Lower lobe of right lung (tissue), 2 donors: ENCODE results near the gene CCR3. TPM values are rescaled to one million over a fixed set of nuclear protein-coding genes. Genes with fewer than 3 reads are reported as not detected.
"Not testable (repeated sequence)": the region's sequence is repeated elsewhere in the genome, so short reads cannot be mapped to it uniquely, and the experiment has no call there.

Experiments used
- ATAC-seq, 2 donors: fragments of 200-7000 bp; cut with Tn5 transposase; one replicate each; pipeline ENCODE4 v1.9.1; 2020 to 2022; ENCODE audit warnings: mild to moderate bottlenecking in 2 of 2, moderate library complexity in 2 of 2
- DNase-seq: peaks from one replicate; pipeline ENCODE4 v3.0.0-alpha.2; 2020
- H3K27ac ChIP-seq: fragments of 200-600 bp; one replicate; pipeline ENCODE4 v1.8.0; 2022
- H3K27me3 ChIP-seq: fragments of 200-600 bp; one replicate; pipeline ENCODE4 v1.8.0; 2022; ENCODE audit warnings: low read depth
- H3K36me3 ChIP-seq: fragments of 200-600 bp; one replicate; pipeline ENCODE4 v1.8.0; 2022; ENCODE audit warnings: mild to moderate bottlenecking
- H3K4me1 ChIP-seq: fragments of 200-600 bp; one replicate; pipeline ENCODE4 v1.8.0; 2022
- H3K4me3 ChIP-seq: fragments of 200-600 bp; one replicate; pipeline ENCODE4 v1.8.0; 2022; ENCODE audit warnings: mild to moderate bottlenecking
- H3K9me3 ChIP-seq: fragments of 200-600 bp; one replicate; pipeline ENCODE4 v1.8.0; 2022
- CTCF ChIP-seq: fragments of 200-600 bp; IDR thresholded peaks from one replicate; pipeline ENCODE4 v1.8.0; 2022; ENCODE audit warnings: antibody characterized with exemption, mild to moderate bottlenecking
- intact Hi-C: fragments of 100-400 bp; cut with DNase I; formaldehyde crosslinking; loops from one replicate; pipeline ENCODE4 v1.11.0; 2022
- total RNA-seq: library from RNA; stranded (reverse); fragmentation: NEBNext Ultra II Directional; extraction: Animal tissue kit (Norgen Biotek cat#: 25700); gene quantifications from one replicate; pipeline ENCODE4 v1.2.1, GENCODE V29; 2021
- donor health status: DM: no; HTN: yes; CAD: no; lungs with severe emphysema.

Gene CCR3
- total RNA-seq, 1 donor from 2014 or later, result not detected

GRCh38 chr3:46206282-46207015 is 35.8 kb upstream of the CCR3 start:
- DNase-seq, result no peak
- H3K4me3 ChIP-seq, result peak overlapping the region; percentile 50
- H3K4me1 ChIP-seq, result peaks cover 26% of the 10 kb centered on the region
- peak in 1 of 2 donors; percentile 3 for ATAC-seq
- H3K27me3 ChIP-seq, result no peaks in the 10 kb centered on the region
- intact Hi-C loops, result no loop called here
- H3K27ac ChIP-seq, result peak overlapping the region; percentile 69
- peaks cover 10% of the 10 kb centered on the region for H3K36me3 ChIP-seq
- no peaks in the 10 kb centered on the region for H3K9me3 ChIP-seq
- no peak for TF ChIP-seq CTCF

GRCh38 chr3:46207514-46207913 is 34.7 kb upstream of the CCR3 start:
- DNase-seq, ATAC-seq, H3K9me3 ChIP-seq, H3K27me3 ChIP-seq, intact Hi-C loops: not testable (repeated sequence)
- Histone ChIP-seq H3K27ac (peak overlapping the region; percentile 69), H3K4me1 (peaks cover 26% of the 10 kb centered on the region), H3K36me3 (peaks cover 10% of the 10 kb centered on the region), H3K4me3 (peak overlapping the region; percentile 50)

GRCh38 chr3:46208167-46208704 is 34.0 kb upstream of the CCR3 start, which contains the start of gene CCR1:
CCR1 (minus strand) TSS chr3:46208313; CDS start chr3:46204313, 4,000 bp downstream.
- DNase-seq (peak; percentile 85), ATAC-seq (peak; percentile 78 to 79)
- H3K27ac ChIP-seq, result peak within 1 kb of the TSS; percentile 69
- TF ChIP-seq CTCF, result peak; percentile 54
- H3K27me3 ChIP-seq, result no peaks in the 10 kb centered on the region
- no peaks in the 10 kb centered on the region for H3K9me3 ChIP-seq
- intact Hi-C loops, result no loop called here
- H3K4me1 ChIP-seq, result peaks cover 30% of the 10 kb centered on the region
- H3K36me3 ChIP-seq, result peaks cover 8% of the 10 kb centered on the region
- peak within 1 kb of the TSS; percentile 50 for H3K4me3 ChIP-seq

- Histone ChIP-seq H3K9me3 (no peaks in the 10 kb centered on the region), H3K4me3 (no peak overlapping the region), H3K36me3 (no peaks in the 10 kb centered on the region), H3K27ac (no peak overlapping the region), H3K27me3 (no peaks in the 10 kb centered on the region), H3K4me1 (peaks cover 38% of the 10 kb centered on the region)
- TF ChIP-seq CTCF, result no peak
- ATAC-seq (no peak), DNase-seq (no peak)
- intact Hi-C loops, result no loop called here
Measured at GRCh38 chr3:46209053-46209452, 33.2 kb upstream of the CCR3 start.

- intact Hi-C loops, result no loop called here
- Histone ChIP-seq H3K4me3 (no peak overlapping the region), H3K27ac (no peak overlapping the region), H3K9me3 (no peaks in the 10 kb centered on the region), H3K27me3 (no peaks in the 10 kb centered on the region), H3K36me3 (no peaks in the 10 kb centered on the region), H3K4me1 (peaks cover 46% of the 10 kb centered on the region)
- ATAC-seq (peak in 1 of 2 donors; percentile 13), DNase-seq (no peak)
- no peak for TF ChIP-seq CTCF
Measured at GRCh38 chr3:46209746-46210470, 32.4 kb upstream of the CCR3 start.
